NCI-H69 (cell line): ENCODE data around the gene SIGLEC15.
A peak's percentile ranks its signal among the peaks of the same experiment; 100 is the strongest.

Experiments used
- DNase-seq: peaks from one replicate; lab custom pipeline; 2025; lab: John Stamatoyannopoulos, UW

Gene SIGLEC15

DNA sequence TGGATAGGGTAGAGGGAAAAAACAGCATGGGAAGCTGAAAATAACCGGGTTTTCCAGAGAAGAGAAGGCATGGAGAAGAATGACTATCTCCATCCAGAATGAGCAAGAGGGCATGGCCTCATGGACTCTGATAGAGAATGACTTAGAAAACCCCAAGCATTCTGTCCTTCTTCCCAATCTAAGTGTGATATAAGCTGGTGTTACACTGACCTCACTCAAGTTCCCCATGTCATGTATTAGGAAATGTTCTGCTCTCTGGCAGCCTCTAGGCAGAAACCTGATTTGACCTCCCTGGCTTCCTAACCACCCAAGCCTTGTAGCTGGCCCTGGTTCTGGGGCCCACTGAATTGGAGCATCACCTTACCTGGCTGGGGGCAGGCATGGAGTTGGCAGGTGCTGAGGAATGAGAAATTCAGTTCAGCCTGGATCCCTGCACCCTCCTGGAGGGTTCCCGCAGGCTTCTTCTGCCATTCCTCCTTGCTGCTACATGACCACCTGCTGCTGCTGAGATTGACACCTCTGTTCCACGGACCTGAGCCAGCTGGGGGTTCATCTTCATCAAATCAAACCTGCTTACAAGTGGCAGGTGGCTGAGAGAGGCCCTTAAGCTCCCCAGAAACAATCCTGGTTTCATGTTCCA, 5.2 kb upstream of the SIGLEC15 start:
- no peak for DNase-seq

DNA sequence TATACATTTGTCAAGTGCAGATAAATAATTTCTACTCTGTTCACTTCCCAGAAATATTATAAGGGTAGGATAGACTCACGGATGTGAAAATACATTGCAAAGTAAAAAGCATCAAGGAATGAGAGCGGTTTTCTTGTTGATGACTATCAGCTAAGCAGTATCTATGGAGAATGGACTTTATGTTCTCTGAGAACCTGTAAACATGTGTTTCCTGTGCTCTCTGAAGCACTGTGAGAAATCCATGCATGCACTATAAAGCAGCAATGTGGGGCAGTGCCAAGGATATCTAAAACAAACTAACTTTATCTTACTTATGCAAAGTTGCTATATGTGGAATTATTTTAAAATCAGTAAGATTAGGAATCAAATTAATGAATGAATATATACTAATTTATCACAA, 4.4 kb upstream of the SIGLEC15 start:
- DNase-seq: no peak

DNA sequence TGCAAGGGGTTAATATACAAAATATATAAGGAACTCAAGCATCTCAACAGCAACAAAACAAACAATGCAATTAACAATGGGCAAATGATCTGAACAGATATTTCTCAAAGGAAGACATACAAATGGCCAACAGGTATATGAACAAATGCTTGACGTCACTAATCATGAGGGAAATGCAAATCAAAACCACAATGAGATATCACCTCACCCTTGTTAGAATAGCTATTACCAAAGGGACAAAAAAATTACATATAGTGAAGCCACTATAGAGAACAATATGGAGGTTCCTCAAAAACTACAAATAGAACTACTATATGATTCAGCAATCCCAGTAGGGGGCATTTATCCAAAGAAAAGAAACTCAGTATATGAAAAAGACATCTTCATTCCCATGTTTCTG, 3.8 kb upstream of the SIGLEC15 start:
- no peak for DNase-seq

DNA sequence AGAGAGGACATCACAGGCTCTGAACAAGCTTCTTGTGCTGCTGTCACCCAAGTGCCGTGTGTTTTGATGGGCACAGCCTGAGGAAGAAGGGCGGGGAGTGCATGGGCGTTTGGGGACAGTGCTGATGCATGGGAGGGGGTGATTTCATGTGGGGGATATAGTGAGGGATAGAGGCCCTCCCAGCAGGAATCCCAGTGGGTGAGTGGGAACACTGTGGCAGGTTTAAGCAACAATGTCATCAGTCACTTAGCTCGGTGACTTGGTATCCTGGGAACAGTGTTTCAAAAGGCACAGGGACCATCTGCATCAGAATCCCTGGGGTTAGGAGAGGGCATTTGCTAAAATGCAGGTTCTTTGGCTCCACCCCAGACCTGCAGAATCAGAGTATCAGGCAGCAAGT, 609 bp downstream of the SIGLEC15 start:
- DNase-seq: peak; percentile 93

DNA sequence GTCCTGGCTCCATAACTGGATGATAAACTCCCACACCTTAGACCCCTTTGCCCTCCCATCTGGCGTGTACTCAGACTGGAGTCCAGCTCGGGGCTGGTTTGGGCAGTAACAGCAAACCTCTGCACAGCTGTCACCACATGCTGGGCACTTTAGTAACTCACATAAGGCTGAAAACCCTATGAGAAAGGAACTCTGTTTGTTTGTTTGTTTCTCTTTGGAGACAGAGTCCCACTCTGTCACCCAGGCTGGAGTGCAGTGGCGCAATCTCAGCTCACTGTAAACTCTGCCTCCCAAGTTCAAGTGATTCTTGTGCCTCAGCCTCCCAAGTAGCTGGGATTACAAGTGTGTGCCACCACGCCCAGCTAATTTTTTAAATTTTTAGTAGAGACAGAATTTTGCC, 1.2 kb downstream of the SIGLEC15 start:
- peak; percentile 97 for DNase-seq

DNA sequence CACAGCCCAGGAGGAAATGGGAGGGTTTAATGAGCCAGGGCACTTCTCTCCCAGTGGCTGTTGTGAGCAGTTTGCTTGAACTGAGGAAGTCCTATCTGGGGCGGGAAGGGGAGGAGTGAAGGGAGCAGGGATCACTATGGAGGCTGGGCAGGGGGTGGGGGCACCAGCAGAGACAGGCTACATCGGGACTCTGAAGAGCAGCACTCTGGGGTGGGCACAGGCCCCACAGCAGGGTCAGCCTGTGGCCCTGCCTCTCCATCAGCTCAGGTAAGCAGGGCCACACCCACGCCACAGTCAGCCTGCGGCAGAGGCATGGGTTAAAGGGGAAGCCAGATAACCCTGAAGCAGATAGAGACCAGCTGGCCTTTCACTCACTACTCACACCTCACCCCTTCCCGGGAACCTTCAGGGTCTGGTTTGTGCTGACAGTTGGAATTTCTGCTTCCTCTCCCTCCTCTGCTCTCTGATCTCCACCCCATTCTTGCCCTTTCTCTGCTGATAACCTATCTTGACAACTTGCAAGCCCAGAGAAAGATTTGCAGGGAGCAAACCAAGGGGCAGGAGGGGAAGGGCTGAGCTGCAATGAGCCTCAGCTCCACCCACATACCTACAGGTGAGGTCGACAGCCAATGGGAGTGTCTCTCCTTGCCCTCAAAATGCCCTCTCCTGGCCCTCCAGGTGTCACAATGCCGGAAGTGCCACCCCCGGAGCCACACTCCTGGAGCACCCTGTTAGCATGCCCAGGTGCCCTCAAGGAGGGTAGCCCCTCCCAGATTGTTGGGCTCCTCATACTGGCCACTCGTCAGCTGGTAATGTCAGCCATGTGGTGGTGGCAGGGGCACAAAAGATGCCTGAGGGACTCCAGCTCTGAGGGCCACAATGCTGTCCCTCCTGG, 3.7 kb downstream of the SIGLEC15 start:
- DNase-seq: peak; percentile 98

DNA sequence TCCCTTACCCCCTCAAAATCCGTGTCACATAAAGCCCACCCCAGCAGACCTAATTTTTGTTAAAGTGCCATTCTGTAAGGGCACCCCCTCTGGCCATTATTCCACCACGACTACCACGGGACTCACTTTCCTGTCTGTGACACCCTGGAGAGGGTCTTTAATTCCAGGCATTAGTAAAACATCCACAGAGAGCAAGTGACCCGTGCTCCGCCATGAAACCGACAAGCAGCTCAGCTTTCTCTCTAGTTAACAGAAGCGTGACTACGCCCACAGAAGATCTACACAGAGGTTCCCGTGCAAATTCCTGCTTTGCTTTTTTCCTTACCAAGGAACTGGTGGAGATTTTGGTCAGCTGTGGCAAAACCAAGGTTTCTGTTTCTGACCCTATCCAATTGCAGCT, 4.4 kb downstream of the SIGLEC15 start:
- peak; percentile 97 for DNase-seq

DNA sequence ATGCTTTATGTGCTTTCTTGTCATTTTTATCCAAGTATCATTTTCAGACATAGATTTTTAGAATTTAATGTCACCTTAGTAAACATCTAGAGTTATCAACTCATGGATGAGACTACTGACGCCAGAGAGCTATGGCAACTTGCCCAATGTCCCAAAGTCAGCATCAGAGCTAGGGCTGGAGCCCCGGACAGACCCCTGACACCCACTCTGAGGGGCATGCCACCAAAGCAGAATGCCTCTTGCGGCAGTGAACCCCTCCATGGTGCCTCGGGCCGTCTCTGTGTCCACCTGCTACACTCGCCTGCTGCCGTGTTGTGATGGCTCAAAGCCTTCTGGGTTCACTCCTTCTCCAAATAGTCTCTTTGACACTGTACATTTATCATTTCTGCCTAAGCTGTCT, 5.4 kb downstream of the SIGLEC15 start:
- DNase-seq: peak; percentile 64

DNA sequence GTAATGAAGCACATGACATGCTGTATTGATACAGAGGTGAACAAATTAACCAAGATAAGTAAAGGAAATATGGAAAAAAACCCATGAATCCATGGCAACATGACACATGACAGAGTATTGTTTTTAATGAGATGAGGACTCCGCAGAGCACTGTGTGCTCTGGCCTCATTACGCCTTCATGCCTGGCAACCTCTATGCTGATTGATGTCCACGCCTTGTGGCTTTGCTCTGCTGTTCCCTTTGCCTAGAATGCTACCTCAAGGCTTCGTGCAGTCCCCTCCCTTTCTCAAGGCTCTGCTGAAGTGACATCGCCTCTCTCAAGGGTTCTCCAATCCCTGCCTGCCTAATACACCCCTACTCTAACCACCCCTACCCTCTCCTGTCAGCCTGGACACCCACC, 8.4 kb downstream of the SIGLEC15 start:
- DNase-seq: peak; percentile 87

DNA sequence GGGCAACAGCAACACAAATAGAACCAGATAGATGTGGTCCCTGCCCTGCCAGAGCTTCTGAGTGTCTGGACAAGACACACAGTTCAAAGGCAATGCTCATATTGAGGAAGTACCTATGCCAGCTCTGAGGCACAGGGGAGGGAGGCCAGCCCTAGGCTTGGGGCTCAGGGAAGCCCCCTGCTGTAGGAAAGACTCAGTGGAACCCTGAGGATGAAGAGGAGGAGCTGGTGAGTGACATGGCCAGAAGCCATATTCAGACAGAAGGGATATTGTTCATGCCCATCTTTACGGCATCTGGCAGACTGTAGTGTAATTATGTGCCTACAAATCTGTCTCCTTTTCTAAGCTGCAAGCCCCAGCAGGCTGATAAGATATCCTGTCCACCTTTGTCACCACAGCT, 8.8 kb downstream of the SIGLEC15 start:
- DNase-seq: peak; percentile 96

DNA sequence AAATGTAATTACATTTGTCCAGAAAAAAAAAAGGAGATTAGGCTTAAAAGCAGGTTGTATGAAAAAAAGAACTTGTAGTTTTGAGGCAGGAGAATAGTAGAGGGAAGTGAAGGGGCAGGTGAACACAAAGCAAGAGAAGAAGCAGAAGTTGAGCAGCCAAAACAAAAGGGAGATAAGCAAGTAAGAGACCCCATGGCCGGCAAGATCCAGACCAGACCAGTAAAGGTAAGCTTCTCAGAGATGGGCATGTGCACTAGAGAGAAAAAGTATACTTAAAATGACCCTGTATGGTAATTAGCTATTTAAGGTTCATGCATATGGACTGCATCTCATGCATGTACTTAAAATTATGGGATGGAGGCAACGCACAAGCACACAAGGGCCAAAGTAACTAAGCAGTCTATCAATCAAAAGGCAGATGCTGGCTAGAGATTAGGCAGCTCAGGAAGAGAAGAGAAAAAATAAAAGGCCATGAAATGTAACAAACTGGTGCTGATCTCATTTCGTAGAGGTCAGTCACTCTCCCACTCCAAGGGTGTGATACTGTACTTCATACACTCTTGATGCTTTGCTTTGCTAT, 9.7 kb downstream of the SIGLEC15 start:
- peak; percentile 63 for DNase-seq

DNA sequence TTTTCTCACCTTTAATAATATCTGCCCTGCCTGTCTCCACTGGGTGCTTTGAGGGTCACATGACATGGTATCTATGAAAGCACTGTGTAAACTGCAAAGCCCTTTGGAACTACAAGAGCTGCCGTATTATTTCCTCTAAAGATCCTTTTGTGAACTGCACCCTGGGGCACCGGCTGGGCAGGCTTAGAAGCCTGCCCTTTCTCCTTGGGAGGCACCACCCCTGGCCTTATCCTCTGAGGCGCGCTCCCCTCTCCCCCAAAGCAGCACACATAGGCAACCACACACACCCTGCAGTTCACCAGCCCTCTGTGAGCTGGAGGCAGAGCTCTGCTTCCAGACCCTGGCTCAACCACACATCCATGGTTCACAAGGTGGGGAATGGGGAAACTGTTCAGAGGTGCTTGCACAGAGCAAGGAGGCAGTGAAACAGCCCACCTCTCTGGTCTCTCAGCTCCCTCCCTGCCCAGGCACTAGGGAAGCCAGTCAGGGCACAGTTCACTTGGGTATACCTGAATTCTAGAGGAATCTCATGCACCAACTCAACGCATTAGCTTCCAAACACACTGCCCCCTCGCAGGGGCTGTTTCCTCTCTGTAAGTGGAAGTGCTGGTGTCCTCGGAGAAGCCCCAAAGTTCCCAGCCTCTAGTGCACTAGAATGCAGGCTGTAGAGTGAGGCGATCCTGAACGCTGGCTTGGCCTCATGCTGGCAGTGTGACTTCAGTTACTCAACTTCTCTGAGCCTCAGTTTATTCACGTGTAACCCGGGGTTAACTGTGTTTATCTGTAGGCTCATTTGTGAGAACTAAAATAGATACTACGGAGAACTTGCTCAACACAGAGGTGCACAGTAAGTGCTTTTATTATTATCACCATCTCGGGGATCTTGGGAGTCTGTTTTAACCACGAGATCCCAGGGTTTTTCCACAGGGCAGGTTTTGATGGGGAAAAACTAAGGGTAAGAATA, 11.0 kb downstream of the SIGLEC15 start:
- peak; percentile 91 for DNase-seq

DNA sequence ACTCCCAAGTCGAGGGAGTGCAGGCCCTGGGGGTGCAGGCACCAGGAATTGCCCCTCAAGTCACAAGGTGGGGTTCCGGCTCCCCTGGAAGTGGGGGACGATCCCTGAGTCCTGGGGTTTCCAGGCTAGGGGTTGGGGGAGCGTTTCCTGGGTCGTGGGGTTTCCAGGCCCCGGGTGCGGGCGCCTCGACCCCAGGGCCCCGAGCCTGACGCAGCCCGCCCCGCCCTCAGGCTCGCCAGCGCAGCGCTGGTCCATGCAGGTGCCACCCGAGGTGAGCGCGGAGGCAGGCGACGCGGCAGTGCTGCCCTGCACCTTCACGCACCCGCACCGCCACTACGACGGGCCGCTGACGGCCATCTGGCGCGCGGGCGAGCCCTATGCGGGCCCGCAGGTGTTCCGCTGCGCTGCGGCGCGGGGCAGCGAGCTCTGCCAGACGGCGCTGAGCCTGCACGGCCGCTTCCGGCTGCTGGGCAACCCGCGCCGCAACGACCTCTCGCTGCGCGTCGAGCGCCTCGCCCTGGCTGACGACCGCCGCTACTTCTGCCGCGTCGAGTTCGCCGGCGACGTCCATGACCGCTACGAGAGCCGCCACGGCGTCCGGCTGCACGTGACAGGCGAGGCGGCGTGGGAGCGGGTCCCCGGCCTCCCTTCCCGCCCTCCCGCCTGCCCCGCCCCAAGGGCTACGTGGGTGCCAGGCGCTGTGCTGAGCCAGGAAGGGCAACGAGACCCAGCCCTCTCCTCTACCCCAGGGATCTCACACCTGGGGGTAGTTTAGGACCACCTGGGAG, 12.0 kb downstream of the SIGLEC15 start:
- DNase-seq: peak; percentile 90

DNA sequence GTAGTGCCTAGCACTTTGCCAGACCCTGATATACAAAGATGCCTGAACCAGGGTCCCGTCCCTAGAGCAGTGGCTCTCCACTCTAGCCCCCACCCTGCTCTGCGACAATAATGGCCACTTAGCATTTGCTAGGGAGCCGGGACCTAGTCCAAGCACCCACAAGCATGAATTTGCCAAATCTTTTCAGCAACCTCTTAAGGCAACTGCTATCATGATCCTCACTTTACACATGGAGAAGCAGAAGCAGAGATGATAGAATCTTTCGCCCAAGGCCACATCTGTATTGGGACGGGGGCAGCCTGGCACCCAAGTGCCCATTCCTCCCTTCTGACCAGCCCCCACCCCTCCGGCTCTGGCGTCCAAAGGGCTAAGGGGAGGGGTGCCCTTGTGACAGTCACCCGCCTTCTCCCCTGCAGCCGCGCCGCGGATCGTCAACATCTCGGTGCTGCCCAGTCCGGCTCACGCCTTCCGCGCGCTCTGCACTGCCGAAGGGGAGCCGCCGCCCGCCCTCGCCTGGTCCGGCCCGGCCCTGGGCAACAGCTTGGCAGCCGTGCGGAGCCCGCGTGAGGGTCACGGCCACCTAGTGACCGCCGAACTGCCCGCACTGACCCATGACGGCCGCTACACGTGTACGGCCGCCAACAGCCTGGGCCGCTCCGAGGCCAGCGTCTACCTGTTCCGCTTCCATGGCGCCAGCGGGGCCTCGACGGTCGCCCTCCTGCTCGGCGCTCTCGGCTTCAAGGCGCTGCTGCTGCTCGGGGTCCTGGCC, 13.0 kb downstream of the SIGLEC15 start:
- no peak for DNase-seq

DNA sequence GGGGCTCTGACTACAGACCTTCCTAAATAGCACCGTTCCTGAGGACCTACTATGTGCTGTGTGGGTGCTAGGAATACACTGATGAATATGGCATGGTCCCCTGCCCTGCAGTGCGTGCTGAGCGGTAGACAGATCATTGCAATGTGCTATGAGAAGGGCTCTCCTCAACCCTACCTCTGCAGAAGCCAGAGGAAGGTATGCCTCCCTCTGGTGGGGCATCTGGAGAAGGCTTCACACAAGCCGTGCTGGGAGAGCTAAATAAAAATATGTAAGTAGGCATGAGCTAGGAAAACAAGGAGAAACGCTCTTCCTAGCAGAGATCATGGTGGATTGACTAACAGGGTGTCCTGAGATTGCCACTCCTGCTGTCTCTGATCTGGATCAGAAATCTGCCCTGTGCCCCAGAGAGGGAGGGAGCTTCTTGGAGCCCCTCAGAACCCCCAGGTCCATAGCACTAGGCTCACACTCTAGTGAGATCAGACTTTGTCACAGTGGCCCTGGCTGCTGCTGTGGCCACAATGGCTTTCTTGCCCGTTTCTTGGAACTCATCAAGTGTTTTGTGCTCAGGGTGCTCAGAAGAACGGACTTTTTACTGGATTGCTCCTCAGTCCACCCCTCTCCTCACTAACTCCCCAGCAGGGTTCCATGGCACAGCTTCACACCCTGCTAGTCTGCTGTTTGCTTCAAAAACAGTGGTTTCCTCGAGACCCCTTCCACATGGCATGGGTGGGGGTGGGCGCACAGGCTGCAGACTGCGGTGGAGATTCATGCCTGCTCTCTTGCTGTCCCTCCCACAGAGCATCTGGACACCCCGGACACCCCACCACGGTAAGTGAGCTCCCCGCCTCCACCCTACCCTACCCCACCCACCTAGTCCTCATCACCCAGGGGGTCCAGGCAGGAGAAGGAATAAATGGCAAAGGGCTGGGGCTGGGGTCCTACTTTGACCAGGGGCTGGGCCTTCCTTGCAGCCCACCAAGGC, 14.2 kb downstream of the SIGLEC15 start:
- DNase-seq: peak; percentile 79

DNA sequence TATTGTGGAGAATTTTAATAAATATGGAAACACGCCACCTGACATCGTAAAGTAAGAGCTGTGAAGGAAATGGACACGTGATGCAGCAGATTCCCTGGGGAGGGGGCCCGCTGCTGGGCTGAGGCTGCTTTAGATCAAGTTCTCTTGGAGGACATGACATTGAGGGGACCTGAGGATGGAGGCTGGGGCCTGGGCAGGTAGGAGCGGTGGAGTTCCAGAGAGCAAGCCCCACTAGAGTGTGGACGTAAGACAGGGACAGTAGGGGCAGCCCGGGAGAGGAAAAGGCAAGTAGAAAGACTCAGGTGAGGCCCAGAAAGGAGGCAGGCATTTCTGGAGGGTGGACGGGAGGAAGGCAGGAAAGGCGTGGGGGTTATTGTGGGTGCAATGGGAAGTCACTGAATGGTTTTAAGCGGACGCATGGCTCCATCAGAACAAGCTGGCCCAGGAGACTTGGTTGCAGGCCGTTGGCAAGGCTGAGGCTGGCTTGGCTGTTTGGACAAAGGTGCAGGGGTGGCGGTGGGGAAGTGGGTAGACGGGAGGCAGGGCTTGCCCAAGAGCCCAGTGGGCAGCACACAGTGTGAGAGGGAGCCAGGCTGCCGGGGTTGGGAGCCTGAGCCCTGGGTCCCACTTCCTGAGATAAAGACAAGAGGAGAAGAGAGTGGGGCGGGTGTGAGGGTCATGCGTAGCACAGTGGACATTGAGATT, 15.7 kb downstream of the SIGLEC15 start:
- no peak for DNase-seq

DNA sequence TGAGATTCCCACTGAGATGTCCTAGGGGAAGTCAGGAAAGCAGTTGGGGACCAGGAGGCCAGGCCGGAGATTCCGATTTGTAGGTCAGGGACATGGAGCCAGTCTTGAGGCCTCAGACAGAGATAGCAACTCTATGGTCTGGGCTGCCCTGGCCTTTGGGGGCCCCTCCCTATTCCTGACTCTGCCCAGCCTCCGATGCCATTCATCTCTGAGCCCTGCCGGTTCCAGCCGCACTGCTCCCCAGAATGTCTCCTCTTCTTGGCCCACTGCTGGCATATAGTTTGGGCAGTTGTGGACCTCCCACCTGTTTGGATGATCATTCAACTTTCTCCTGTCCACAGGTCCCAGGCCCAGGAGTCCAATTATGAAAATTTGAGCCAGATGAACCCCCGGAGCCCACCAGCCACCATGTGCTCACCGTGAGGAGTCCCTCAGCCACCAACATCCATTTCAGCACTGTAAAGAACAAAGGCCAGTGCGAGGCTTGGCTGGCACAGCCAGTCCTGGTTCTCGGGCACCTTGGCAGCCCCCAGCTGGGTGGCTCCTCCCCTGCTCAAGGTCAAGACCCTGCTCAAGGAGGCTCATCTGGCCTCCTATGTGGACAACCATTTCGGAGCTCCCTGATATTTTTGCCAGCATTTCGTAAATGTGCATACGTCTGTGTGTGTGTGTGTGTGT, 16.4 kb downstream of the SIGLEC15 start:
- no peak for DNase-seq

DNA sequence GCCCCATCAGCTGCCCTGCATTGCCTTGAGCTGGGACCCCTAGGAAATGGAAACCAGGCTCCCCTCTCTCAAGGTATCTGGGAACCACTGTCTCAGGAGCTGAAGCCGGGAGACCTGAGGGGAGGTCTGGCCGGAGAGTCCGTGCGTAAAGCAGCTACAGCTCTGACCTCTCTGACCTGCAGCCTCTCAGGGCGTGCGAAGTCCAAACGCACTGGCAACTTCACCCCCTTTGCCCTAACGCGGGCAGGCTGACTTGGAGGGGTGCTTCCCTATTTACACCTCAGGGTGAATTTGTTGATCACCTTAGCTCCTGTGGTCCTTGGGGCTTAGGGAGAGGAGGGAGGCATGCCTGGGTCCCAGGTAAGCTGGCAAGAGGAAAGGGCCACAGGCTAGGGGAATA, 17.5 kb downstream of the SIGLEC15 start:
- DNase-seq: no peak
